ENCODE data around the gene SF3B6. TPM values are rescaled to one million over a fixed set of nuclear protein-coding genes. Genes with fewer than 3 reads are reported as not detected.

Gene SF3B6
- total RNA-seq, 2 donors from 2014 or later: 110 to 115 TPM

DNA sequence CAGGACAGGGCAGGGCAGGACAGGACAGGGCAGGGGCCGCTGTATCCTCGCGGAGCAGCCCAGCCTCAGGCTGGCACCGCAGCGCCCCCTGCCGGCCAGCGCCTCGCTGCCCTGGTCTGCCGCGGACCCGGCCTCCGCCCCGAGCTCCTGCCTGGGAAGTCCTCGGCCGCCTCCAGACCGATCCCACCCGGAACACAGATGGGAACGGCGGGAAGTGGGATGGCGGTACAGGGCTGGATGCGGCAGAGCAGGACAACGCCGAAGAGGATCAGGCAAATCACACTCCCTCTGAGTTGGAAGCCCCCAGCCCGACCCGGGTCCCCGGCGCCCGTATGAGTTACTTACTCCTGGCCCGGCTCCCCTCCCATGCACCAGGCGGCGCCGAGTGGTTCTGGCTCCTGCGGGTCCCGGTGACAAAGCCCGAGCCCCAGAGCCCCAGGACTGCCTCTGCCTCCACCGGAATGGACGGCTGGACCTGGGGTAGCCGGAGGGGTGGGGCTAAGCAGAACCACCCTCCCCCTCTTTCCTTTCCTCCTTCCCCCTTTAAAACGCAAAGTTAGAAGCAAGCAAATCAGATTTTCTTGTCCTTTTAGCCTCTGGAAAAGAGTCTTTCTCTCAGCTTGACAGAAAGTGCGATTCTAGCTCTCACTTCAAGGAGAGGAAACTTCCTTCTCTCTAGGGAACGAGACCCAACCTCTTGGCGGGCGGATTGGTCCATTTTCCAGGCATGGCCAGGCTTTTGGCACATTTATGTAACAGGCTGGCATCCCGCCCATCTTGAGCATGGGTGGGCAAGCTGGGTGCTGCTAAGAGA lies 8.5 kb upstream of the SF3B6 start, which contains the start of gene TP53I3:
Gene TP53I3, minus strand, starts transcription at position 449 of the 814 bp plus-strand sequence. CDS start 508 bp downstream, outside the sequence.
- H3K9me3 Mint-ChIP-seq: no peaks in the 10 kb centered on the region
- DNase-seq (peak; percentile 88 to 93), ATAC-seq (replicated peaks in 1 of 2) (peak; percentile 93 to 98)
- H3K4me3 Mint-ChIP-seq: peak within 1 kb of the TSS; percentile 93
- H3K4me1 Mint-ChIP-seq (ENCODE audit: low read depth): peaks cover 8% of the 10 kb centered on the region
- no peaks in the 10 kb centered on the region for H3K27me3 Mint-ChIP-seq (ENCODE audit: low read depth)
- H3K36me3 Mint-ChIP-seq (ENCODE audit: insufficient read depth in 2 of 2): peaks cover 0 to 2% of the 10 kb centered on the region in 2 donors
- no peak within 1 kb of the TSS for H3K27ac Mint-ChIP-seq

DNA sequence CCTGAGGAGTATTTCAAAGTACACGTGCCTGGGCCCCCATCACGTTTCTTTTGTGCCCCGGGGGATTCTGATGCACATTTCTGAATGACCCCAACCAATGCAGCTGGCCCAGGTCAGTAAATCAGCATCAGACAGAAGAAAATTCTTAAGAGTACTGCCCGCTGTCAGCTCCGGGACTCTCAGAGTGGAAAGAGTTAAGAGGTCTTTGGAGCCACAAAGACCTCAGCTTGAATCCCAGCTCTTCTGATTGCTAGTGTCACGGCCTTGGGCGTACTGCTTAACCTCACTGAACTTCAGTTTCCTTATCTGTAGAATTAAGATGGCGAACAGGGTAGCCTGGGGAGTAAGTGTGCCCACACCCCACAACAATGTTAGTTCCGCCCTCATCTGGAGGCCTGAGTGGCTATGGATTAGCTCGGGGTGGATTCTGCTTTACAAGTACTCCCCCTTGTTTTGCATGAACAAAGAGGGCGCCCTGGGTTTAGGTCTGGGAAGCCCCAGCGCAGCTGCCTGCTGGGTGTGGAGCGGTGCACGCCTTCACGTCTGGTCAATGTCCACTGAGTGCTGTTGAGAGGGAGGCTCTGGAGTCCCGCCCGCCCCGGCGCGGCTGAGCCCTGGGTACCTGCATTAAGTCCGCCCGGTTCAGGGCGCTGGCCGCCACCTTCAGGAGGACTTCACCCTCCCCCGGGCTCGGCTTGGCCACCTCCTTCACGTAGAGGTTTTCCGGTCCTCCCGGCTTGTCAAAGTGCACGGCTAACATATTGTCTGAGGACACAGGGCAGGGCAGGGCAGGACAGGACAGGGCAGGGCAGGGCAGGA lies 7.7 kb upstream of the SF3B6 start:
- ATAC-seq (replicated peaks in 1 of 2) (peak; percentile 68 to 70), DNase-seq (peak in 1 of 2 donors; percentile 66)
- Mint-ChIP-seq H3K9me3 (no peaks in the 10 kb centered on the region), H3K4me1 (ENCODE audit: low read depth) (peaks cover 8% of the 10 kb centered on the region), H3K27me3 (ENCODE audit: low read depth) (no peaks in the 10 kb centered on the region), H3K36me3 (ENCODE audit: insufficient read depth in 2 of 2) (peaks cover 0 to 2% of the 10 kb centered on the region in 2 donors), H3K4me3 (peak overlapping the region; percentile 93), H3K27ac (no peak overlapping the region)

DNA sequence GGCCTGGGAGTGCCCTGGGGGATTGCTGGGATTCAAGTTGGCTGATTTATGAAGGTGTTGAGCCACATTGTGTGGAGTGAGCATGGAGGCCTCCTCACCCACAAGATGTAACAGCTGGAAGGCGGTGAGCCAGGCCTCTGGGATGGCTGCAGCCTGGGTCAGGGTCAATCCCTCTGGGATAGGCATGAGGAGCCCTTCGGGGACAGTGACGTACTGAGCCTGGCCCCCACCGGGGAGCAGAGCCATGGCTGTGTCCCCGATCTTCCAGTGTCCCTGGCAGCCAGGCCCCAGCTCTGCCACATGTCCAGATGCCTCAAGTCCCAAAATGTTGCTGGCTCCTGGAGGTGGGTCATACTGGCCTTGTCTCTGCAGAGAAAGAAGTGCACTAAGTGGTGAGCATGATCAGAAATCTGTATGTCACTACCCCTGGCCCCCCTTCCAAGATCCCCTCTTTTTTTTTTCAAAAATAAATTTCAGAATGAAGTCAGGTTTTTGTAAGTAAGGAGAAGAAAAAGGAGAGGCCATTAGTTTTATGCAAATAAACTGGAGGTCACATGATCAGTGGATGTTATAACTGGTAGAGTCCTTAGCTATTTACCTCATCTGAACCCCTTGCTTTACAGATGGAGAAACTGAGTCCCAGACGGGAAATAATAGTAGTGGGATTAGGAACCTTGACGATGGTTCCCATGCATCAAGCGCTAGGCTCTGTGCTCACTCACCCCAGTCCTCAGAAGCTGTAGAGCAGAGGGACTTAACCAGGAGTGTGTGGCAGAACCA lies 6.9 kb upstream of the SF3B6 start:
- Mint-ChIP-seq H3K4me1 (ENCODE audit: low read depth) (peaks cover 11% of the 10 kb centered on the region), H3K4me3 (peak overlapping the region; percentile 93), H3K36me3 (ENCODE audit: insufficient read depth in 2 of 2) (peaks cover 0 to 2% of the 10 kb centered on the region in 2 donors), H3K27me3 (ENCODE audit: low read depth) (no peaks in the 10 kb centered on the region), H3K27ac (no peak overlapping the region), H3K9me3 (no peaks in the 10 kb centered on the region)
- no peak for DNase-seq
- no peak for ATAC-seq (replicated peaks in 1 of 2)

DNA sequence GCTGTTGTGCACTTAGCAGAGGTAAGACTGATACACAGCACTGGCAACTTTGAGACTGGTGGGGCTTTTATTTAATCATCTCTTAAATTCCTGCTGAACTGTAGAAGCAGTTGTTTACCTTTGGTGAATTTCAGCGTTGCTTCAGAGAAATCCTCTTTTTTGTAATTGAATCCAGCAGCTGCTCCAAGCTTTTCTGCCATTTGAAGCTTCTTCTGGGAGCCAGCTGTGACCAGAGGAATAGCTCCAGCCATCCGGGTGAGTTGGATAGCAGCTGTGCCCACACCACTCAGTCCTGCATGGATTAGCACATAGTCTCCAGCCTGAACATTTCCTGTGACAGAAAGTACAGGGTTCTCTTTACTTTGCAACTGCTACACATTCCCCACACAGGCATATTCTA lies 4.6 kb upstream of the SF3B6 start:
- no peaks in the 10 kb centered on the region for H3K27me3 Mint-ChIP-seq (ENCODE audit: low read depth)
- DNase-seq: no peak
- H3K9me3 Mint-ChIP-seq: no peaks in the 10 kb centered on the region
- peaks cover 19% of the 10 kb centered on the region for H3K4me1 Mint-ChIP-seq (ENCODE audit: low read depth)
- no peak for ATAC-seq (replicated peaks in 1 of 2)
- H3K36me3 Mint-ChIP-seq (ENCODE audit: insufficient read depth in 2 of 2): peaks cover 0 to 2% of the 10 kb centered on the region in 2 donors
- H3K4me3 Mint-ChIP-seq: no peak overlapping the region
- H3K27ac Mint-ChIP-seq: no peak overlapping the region

DNA sequence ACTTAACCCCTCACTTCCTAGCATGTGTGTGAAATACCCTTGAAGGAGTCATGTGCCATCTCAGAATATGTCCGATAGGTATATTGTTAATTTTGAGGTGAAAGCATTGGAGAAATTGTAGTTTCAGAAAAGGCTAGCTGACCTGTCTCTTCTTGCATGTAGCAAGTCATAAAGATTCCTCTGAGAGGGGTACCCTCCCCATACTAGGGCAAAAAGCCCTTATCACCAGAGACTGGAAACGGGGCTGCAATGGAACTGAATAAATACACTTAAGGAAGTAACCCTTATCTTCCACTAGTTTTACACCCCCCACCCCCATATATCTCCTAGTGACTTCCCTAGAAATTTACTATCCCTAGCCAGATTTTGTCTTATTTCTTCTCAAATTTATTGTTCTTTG lies 1.8 kb upstream of the SF3B6 start:
- peak overlapping the region; percentile 60 for H3K27ac Mint-ChIP-seq
- H3K36me3 Mint-ChIP-seq (ENCODE audit: insufficient read depth in 2 of 2): peaks cover 3% of the 10 kb centered on the region in 2 donors
- ATAC-seq (replicated peaks in 1 of 2) (no peak), DNase-seq (no peak)
- peaks cover 34% of the 10 kb centered on the region for H3K4me1 Mint-ChIP-seq (ENCODE audit: low read depth)
- no peaks in the 10 kb centered on the region for H3K27me3 Mint-ChIP-seq (ENCODE audit: low read depth)
- no peaks in the 10 kb centered on the region for H3K9me3 Mint-ChIP-seq
- peak overlapping the region; percentile 89 to 98 for H3K4me3 Mint-ChIP-seq

DNA sequence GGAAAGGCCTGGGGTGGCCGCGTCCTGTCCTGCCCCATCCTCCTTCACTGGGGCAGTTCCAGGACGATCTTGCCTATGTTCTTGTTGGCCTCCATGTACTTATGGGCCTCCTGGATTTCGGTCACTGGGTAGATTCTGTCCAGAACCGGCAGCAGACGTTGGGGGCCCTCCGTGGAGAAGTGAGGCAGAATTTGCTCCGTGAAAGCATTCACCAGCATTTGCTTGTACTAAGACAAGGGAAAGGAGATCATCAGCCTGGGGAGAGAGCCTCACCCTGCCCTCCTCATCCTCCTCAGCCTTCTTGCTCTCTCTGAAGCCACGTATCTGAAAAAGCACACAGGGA lies 1.4 kb upstream of the SF3B6 start:
- H3K27me3 Mint-ChIP-seq (ENCODE audit: low read depth): no peaks in the 10 kb centered on the region
- ATAC-seq (replicated peaks in 1 of 2) (no peak), DNase-seq (no peak)
- peak overlapping the region; percentile 60 for H3K27ac Mint-ChIP-seq
- peaks cover 3 to 7% of the 10 kb centered on the region in 2 donors for H3K36me3 Mint-ChIP-seq (ENCODE audit: insufficient read depth in 2 of 2)
- H3K4me3 Mint-ChIP-seq: peak overlapping the region; percentile 89 to 98
- no peaks in the 10 kb centered on the region for H3K9me3 Mint-ChIP-seq
- H3K4me1 Mint-ChIP-seq (ENCODE audit: low read depth): peaks cover 38% of the 10 kb centered on the region

DNA sequence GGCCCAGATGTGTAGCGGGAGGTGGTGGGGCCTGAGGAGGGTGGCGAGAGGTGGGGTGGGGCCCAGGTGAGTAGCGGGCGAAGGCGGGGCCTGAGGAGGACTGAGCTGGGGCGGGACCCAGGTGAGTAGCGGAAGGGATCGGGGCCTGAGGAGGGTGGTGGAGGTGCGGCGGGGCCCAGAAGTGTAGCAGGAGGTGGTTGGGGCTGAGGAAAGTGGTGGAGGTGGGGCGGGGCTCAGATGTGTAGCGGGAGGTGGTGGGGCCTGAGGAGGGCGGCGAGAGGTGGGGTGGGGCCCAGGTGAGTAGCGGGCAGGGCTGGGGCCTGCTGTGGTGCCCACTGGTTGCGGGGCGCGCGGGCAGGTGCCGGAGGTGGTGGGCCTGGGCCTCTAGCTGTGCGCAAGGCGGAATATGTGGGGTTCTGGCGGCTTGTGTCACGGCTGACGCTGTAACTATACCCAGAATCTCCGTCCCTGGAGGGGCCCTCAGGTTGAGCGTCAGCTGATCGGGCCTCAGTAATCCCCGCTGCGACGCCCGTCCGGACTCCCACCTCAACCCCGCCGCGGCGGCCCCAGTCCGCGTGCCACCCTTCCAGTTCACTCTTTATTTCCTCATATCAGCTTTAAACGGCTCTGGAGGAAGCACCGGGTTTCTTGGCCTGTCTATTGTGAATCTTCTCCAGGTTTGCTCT lies 866 bp upstream of the SF3B6 start:
- no peak for DNase-seq
- peak in 1 of 2 donors; percentile 31 for ATAC-seq (replicated peaks in 1 of 2)
- Mint-ChIP-seq H3K27ac (peak overlapping the region; percentile 60), H3K9me3 (no peaks in the 10 kb centered on the region), H3K4me3 (peak overlapping the region; percentile 89 to 98), H3K4me1 (ENCODE audit: low read depth) (peaks cover 43% of the 10 kb centered on the region), H3K27me3 (ENCODE audit: low read depth) (no peaks in the 10 kb centered on the region), H3K36me3 (ENCODE audit: insufficient read depth in 2 of 2) (peaks cover 3 to 11% of the 10 kb centered on the region in 2 donors)

DNA sequence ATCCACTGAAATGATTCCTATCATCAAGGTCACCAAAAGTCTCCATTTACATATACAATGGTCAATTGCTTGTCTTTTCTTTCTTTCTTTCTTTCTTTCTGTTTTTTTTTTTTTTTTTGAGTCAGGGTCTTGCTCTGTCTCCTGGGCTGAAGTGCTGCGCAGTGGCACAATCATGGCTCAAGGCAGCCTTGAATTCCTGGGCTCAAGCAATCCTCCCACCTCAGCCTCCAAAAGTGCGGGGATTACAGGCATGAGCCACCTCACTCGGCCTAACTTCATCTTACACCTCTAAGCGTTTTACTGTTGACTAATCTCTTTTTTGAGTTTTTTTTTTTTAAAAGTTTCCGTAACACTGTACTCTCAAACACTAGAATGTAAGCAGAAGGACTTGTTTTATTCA lies 867 bp downstream of the SF3B6 start:
- no peak for DNase-seq

DNA sequence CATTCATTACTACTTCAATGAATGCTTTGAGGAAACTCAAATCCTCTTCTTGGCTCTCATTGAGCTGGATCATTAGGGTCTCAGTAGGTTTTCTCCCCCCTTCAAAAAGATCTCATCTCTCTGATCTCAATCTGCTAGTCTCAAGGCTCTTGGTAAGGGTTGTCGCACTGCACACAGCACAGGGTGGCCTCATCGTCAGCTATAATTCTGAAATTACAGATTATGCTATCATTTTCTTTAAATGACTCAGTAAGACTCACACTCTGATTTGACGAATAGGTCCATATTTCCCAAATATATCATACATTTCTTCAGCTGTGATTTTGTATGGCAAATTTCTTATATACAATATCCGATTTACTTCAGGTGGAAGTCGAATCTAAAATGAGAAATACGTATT lies 2.3 kb downstream of the SF3B6 start:
- ATAC-seq (replicated peaks in 1 of 2): no peak
- Mint-ChIP-seq H3K9me3 (no peaks in the 10 kb centered on the region), H3K4me1 (ENCODE audit: low read depth) (peaks cover 43% of the 10 kb centered on the region), H3K36me3 (ENCODE audit: insufficient read depth in 2 of 2) (peaks cover 2 to 13% of the 10 kb centered on the region in 2 donors), H3K27ac (peak overlapping the region; percentile 45), H3K27me3 (ENCODE audit: low read depth) (no peaks in the 10 kb centered on the region), H3K4me3 (peak overlapping the region; percentile 53 to 98)
- DNase-seq: peak in 1 of 2 donors; percentile 26

More for the DNA sequence above, 867 bp downstream of the SF3B6 start:
- Mint-ChIP-seq H3K9me3 (no peaks in the 10 kb centered on the region), H3K36me3 (ENCODE audit: insufficient read depth in 2 of 2) (peaks cover 2 to 11% of the 10 kb centered on the region in 2 donors), H3K4me1 (ENCODE audit: low read depth) (peaks cover 43% of the 10 kb centered on the region), H3K27ac (peak overlapping the region; percentile 86), H3K27me3 (ENCODE audit: low read depth) (no peaks in the 10 kb centered on the region), H3K4me3 (peak overlapping the region; percentile 89 to 98)
- no peak for ATAC-seq (replicated peaks in 1 of 2)

DNA sequence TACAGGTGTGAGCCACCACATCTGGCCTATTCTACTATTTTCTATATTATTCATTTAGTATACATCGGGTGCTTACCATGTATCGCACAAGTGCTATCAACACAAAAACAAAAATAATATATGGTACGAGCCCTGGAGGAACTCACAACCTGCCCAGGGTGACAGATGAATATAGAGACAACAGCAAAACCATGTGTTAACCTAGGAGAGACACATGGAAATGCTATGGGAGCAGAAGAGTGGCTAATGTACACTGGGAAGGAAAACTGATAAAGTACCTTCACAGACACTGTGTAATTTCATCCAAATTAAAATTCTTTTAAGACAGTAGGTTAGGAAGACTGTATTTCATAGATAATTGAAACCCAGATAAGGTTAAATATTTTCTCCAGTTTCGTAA lies 3.9 kb downstream of the SF3B6 start:
- Mint-ChIP-seq H3K4me3 (no peak overlapping the region), H3K27ac (peak overlapping the region; percentile 72), H3K27me3 (ENCODE audit: low read depth) (no peaks in the 10 kb centered on the region), H3K4me1 (ENCODE audit: low read depth) (peaks cover 32% of the 10 kb centered on the region), H3K36me3 (ENCODE audit: insufficient read depth in 2 of 2) (peaks cover 2 to 15% of the 10 kb centered on the region in 2 donors), H3K9me3 (no peaks in the 10 kb centered on the region)
- ATAC-seq (replicated peaks in 1 of 2): no peak
- no peak for DNase-seq

DNA sequence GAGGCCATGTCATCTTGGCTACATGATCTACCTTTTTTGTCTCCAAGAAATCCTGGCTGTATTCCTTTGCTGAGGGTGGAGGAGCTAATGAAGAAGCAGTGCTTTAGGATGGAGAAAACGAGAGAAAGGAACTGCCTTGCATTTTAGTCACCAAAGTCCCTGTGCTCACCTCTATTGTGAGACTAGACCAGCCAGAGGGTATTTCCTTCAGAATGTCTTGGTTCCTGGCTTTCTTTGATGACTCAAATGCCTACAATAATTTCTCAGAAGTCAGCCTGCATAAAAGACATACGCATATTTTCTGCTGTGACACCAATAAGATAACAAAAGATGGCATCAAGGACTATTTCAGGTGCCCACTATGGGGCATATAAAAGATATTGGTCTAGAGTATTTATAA lies 10.8 kb downstream of the SF3B6 start:
- Mint-ChIP-seq H3K9me3 (no peaks in the 10 kb centered on the region), H3K27ac (peak overlapping the region; percentile 31), H3K36me3 (ENCODE audit: insufficient read depth in 2 of 2) (peaks cover 0 to 3% of the 10 kb centered on the region in 2 donors), H3K4me1 (ENCODE audit: low read depth) (peaks cover 13% of the 10 kb centered on the region), H3K27me3 (ENCODE audit: low read depth) (no peaks in the 10 kb centered on the region), H3K4me3 (no peak overlapping the region)
- ATAC-seq (replicated peaks in 1 of 2) (peak; percentile 71 to 74), DNase-seq (no peak)

DNA sequence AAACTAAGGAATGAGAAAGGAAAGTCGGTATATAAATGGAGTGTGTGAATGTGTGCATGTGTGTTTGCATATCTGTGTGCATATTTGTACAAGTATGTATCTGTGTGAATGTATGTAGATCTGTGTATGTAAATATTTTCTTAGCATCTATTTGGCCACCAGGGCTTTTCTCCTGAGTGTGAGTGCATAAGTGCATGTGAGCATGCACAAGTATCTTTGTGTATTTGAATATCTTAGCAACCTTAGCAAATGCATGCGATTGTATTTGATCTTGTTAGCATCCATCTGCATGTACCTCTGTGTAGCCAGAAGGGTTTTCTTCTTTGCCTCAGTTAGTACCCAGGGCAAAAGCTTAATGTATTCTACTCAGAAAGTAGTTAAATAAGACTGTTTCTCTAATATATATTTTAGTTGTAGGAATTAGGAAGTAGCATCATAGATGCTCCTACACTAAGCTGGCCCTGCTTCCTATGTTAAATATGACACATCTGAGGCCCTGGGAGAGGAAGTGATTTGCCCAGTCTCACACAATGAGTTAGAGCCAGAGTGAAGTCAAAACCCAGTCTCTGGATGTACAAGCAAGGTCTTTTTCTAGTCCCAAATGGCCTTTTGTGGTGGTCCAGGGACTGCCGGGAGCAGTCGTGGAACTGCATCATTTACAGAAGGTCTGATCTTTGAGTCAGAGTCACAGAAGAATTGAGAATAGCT lies 17.4 kb downstream of the SF3B6 start:
- peak in 1 of 2 donors; percentile 31 for ATAC-seq (replicated peaks in 1 of 2)
- peaks cover 4% of the 10 kb centered on the region for H3K4me1 Mint-ChIP-seq (ENCODE audit: low read depth)
- H3K4me3 Mint-ChIP-seq: no peak overlapping the region
- no peaks in the 10 kb centered on the region for H3K9me3 Mint-ChIP-seq
- H3K27me3 Mint-ChIP-seq (ENCODE audit: low read depth): no peaks in the 10 kb centered on the region
- H3K27ac Mint-ChIP-seq: peak overlapping the region; percentile 1
- no peak for DNase-seq
- H3K36me3 Mint-ChIP-seq (ENCODE audit: insufficient read depth in 2 of 2): no peaks in the 10 kb centered on the region
